Measurements from ENCODE around the gene AKIRIN1. TPM values are rescaled to one million over a fixed set of nuclear protein-coding genes. Genes with fewer than 3 reads are reported as not detected.

The AKIRIN1 gene, protein sequence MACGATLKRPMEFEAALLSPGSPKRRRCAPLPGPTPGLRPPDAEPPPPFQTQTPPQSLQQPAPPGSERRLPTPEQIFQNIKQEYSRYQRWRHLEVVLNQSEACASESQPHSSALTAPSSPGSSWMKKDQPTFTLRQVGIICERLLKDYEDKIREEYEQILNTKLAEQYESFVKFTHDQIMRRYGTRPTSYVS
- 100 to 1,000 TPM; 128 to 137 TPM for total RNA-seq
- 93.5 TPM for polyA plus RNA-seq (2013, experiment 1 of 2)
- polyA plus RNA-seq (2013, experiment 2 of 2): 90.5 TPM
- long read RNA-seq, experiment 1, transcript AKIRIN1-202 (5 exons, 2,741 nt): major isoform, 43 of 77 reads
- long read RNA-seq, experiment 1, partial matches to known transcripts: 33 of 77 reads
- long read RNA-seq, experiment 1, other reads (novel, unspliced or antisense): 1 of 77 reads
- long read RNA-seq, experiment 2, transcript AKIRIN1-202 (5 exons, 2,741 nt): major isoform, 476 of 515 reads
- long read RNA-seq, experiment 2, transcript AKIRIN1-203 (4 exons, 1,243 nt): minor isoform, 11 of 515 reads
- long read RNA-seq, experiment 2, partial matches to known transcripts: 8 of 515 reads
- long read RNA-seq, experiment 2, other reads (novel, unspliced or antisense): 20 of 515 reads
- long read RNA-seq, experiment 3, transcript AKIRIN1-203 (4 exons, 1,243 nt): minor isoform, 18 of 1,290 reads
- long read RNA-seq, experiment 3, transcript AKIRIN1-201 (4 exons, 1,330 nt): minor isoform, 7 of 1,290 reads
- long read RNA-seq, experiment 3, transcript AKIRIN1-202 (5 exons, 2,741 nt): major isoform, 1,245 of 1,290 reads
- long read RNA-seq, experiment 3, partial matches to known transcripts: 6 of 1,290 reads
- long read RNA-seq, experiment 3, other reads (novel, unspliced or antisense): 14 of 1,290 reads
- long read RNA-seq, experiment 4, partial matches to known transcripts: 0 of 20 reads
- long read RNA-seq, experiment 4, other reads (novel, unspliced or antisense): 17 of 20 reads

DNA sequence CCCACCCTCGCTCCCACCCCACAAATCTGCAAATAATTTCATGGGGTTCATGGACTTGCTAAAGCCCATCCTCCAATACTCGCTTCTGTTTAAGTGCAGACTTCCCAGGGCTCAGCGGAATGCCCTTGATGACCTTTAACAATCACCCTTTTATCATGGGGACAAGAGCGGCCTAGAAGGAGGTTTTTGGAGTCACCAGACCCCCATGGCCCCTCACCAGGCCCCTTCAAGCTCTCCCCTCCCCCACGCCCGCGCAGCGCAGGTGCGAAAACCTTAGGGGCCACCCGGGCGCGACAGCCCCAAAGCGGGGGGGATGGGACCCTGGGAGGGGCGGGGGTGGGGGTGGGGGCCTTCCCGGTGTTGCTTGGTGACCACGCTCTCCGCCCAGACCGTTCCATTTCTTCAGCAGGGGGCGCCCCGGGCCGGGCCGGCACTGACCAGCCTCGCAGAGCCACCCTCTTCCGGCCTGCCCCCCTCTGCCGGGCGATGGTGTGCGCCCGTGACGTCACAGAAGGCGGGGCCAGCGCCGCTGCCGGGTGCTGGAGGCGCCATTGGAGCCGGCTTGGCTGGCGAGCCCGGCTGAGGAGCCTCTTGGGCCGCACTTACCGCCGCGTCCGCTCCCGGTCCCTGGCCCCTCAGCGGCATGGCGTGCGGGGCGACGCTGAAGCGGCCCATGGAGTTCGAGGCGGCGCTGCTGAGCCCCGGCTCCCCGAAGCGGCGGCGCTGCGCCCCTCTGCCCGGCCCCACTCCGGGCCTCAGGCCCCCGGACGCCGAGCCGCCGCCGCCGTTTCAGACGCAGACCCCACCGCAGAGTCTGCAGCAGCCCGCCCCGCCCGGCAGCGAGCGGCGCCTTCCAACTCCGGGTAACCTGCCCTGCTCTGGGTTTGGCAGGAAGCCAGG lies at the start of gene AKIRIN1:
TSS of gene AKIRIN1 (plus strand) at position 539 of the 900 bp plus-strand sequence. CDS start at position 644, 105 bp downstream.
- H3K36me3 Mint-ChIP-seq (ENCODE audit: low read depth): peaks cover 31% of the 10 kb centered on the region
- peak within 1 kb of the TSS; percentile 92 for H3K27ac ChIP-seq (ENCODE audit: low read depth, low read length)
- H3K27ac Mint-ChIP-seq: peak within 1 kb of the TSS; percentile 85
- WGBS, 2 experiments (ENCODE audit: insufficient coverage in 1 of 2, insufficient read length in 1 of 2): 0% methylated on average over 17 to 69 of the region's 76 CpGs
- no peaks in the 10 kb centered on the region for H3K9me3 ChIP-seq (ENCODE audit: control insufficient read depth, low read length)
- H3K4me1 ChIP-seq (ENCODE audit: control insufficient read depth, insufficient read depth, low read length): no peaks in the 10 kb centered on the region
- no peaks in the 10 kb centered on the region for H3K27me3 Mint-ChIP-seq (ENCODE audit: insufficient read depth)
- peak within 1 kb of the TSS; percentile 77 for H3K4me3 Mint-ChIP-seq
- peak within 1 kb of the TSS; percentile 85 for H3K9ac ChIP-seq (ENCODE audit: extremely low read depth, low read length, poor library complexity, severe bottlenecking)
- H3K9me3 Mint-ChIP-seq: no peaks in the 10 kb centered on the region
- H3K4me3 ChIP-seq (ENCODE audit: low read length): peak within 1 kb of the TSS; percentile 89
- TF ChIP-seq, protein P1, sequence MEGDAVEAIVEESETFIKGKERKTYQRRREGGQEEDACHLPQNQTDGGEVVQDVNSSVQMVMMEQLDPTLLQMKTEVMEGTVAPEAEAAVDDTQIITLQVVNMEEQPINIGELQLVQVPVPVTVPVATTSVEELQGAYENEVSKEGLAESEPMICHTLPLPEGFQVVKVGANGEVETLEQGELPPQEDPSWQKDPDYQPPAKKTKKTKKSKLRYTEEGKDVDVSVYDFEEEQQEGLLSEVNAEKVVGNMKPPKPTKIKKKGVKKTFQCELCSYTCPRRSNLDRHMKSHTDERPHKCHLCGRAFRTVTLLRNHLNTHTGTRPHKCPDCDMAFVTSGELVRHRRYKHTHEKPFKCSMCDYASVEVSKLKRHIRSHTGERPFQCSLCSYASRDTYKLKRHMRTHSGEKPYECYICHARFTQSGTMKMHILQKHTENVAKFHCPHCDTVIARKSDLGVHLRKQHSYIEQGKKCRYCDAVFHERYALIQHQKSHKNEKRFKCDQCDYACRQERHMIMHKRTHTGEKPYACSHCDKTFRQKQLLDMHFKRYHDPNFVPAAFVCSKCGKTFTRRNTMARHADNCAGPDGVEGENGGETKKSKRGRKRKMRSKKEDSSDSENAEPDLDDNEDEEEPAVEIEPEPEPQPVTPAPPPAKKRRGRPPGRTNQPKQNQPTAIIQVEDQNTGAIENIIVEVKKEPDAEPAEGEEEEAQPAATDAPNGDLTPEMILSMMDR (conservative IDR thresholded peaks at IDR 0.05): no peak
- H3K36me3 ChIP-seq (ENCODE audit: control insufficient read depth, insufficient read depth, low read length): peaks cover 31% of the 10 kb centered on the region
- no peaks in the 10 kb centered on the region for H3K27me3 ChIP-seq (ENCODE audit: control insufficient read depth, insufficient read depth, low read length, poor library complexity, severe bottlenecking)
- peaks cover 36% of the 10 kb centered on the region for H3K4me1 Mint-ChIP-seq
- DNase-seq: peak; percentile 100

DNA sequence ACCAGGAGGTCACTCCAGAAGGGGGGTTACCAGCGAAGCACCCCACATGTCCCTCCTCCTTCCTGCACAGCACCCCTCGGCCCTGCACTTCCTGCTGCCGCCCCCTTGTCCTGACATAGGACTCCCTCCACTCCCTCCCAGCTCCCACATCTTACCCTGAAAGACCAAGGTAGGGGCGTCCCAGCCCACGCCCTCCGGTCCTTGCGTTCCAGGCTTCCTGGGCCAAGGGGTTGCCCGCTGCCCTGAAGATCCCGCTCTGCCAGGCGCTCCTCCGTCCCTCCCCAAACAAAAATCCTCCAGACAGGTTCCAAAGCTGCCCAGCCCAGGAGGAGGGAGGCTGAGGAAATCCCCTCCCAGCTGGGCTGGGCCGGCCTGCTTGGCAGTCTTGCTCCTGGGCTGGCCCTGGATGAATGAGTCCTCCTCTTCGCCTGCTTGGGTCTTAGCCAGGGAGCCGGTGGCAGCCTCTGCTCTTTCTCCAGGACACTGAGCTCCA lies 49.5 kb upstream of the AKIRIN1 start, which contains the start of gene RHBDL2:
TSS of gene RHBDL2 (minus strand) at position 304 of the 493 bp plus-strand sequence. CDS start 22,618 bp downstream, outside the sequence.
- Mint-ChIP-seq H3K9me3 (peaks cover under 1% of the 10 kb centered on the region), H3K4me3 (no peak within 1 kb of the TSS), H3K4me1 (no peaks in the 10 kb centered on the region), H3K36me3 (ENCODE audit: low read depth) (no peaks in the 10 kb centered on the region), H3K27me3 (ENCODE audit: insufficient read depth) (no peaks in the 10 kb centered on the region), H3K27ac (no peak within 1 kb of the TSS)
- DNase-seq: peak; percentile 58
- no peak within 1 kb of the TSS for H3K27ac ChIP-seq (ENCODE audit: low read depth, low read length)
- 83 to 91% methylated on average over 8 to 14 of the region's 14 CpGs for WGBS, 2 experiments (ENCODE audit: insufficient coverage in 1 of 2, insufficient read length in 1 of 2)
- no peak within 1 kb of the TSS for H3K4me3 ChIP-seq (ENCODE audit: low read length)
- TF ChIP-seq, protein P1 (conservative IDR thresholded peaks at IDR 0.05): no peak
- no peaks in the 10 kb centered on the region for H3K36me3 ChIP-seq (ENCODE audit: control insufficient read depth, insufficient read depth, low read length)
- H3K9me3 ChIP-seq (ENCODE audit: control insufficient read depth, low read length): no peaks in the 10 kb centered on the region
- H3K9ac ChIP-seq (ENCODE audit: extremely low read depth, low read length, poor library complexity, severe bottlenecking): no peak within 1 kb of the TSS
- H3K27me3 ChIP-seq (ENCODE audit: control insufficient read depth, insufficient read depth, low read length, poor library complexity, severe bottlenecking): no peaks in the 10 kb centered on the region
- no peaks in the 10 kb centered on the region for H3K4me1 ChIP-seq (ENCODE audit: control insufficient read depth, insufficient read depth, low read length)
